ENCODE data around the gene TMEM158. TPM values are rescaled to one million over a fixed set of nuclear protein-coding genes. Genes with fewer than 3 reads are reported as not detected.

TMEM158 gene
- polyA plus RNA-seq, 1 experiment: 1.6 TPM

DNA sequence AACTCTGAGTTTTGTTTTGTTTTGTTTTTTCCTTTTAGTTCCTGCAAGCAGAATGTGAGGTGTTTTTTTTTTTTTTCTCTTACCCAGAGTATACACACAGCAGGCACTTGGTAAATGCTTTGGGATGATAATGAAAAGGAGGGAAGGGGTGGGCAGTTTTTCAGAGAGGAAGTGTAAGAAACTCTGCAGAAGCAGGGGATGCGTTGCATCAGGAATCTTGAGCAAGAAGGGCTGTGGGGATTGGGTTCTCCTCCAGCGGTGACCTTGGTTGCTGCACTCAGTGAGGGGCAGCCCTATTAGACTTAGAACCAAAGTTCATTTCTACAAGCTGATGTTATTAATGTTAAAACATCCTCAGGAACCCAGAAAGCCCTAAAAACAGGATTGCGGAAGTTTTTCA, 32.2 kb upstream of the TMEM158 start:
- Histone ChIP-seq H3K36me3 (ENCODE audit: control insufficient read depth, insufficient read depth, low read length) (no peaks in the 10 kb centered on the region), H3K27me3 (ENCODE audit: control insufficient read depth, insufficient read depth, low read length) (no peaks in the 10 kb centered on the region), H3K4me3 (ENCODE audit: low read depth, low read length) (no peak overlapping the region)
- DNase-seq (ENCODE audit: low read depth): no peak
- POLR2A ChIA-PET: no interaction called here
- CTCF ChIA-PET: interaction anchor here (0.7 to 1.2 kb wide), 2 partner anchors 20 to 33 kb away, joined by 3 to 4 read pairs; no protein-coding TSS in a partner anchor
- TF ChIP-seq CTCF (IDR thresholded peaks at IDR 0.05; ENCODE audit: insufficient read depth, low read depth, low read length): no peak

- POLR2A ChIA-PET: no interaction called here
- Histone ChIP-seq H3K36me3 (ENCODE audit: control insufficient read depth, insufficient read depth, low read length) (no peaks in the 10 kb centered on the region), H3K4me3 (ENCODE audit: low read depth, low read length) (no peak overlapping the region), H3K27me3 (ENCODE audit: control insufficient read depth, insufficient read depth, low read length) (no peaks in the 10 kb centered on the region)
- CTCF ChIA-PET: interaction anchor here (0.7 to 1.1 kb wide), 2 partner anchors 20 to 357 kb away, joined by 3 read pairs; no protein-coding TSS in a partner anchor
- no peak for TF ChIP-seq CTCF (IDR thresholded peaks at IDR 0.05; ENCODE audit: insufficient read depth, low read depth, low read length)
- DNase-seq (ENCODE audit: low read depth): no peak
Measured at GRCh38 chr3:45253316-45253715, 27.2 kb upstream of the TMEM158 start.

- Histone ChIP-seq H3K4me3 (ENCODE audit: low read depth, low read length) (no peak overlapping the region), H3K36me3 (ENCODE audit: control insufficient read depth, insufficient read depth, low read length) (no peaks in the 10 kb centered on the region), H3K27me3 (ENCODE audit: control insufficient read depth, insufficient read depth, low read length) (no peaks in the 10 kb centered on the region)
- DNase-seq (ENCODE audit: low read depth): no peak
- CTCF ChIA-PET: interaction anchor here (0.7 to 1.1 kb wide), 2 partner anchors 21 to 356 kb away, joined by 3 read pairs; no protein-coding TSS in a partner anchor
- POLR2A ChIA-PET: no interaction called here
- no peak for TF ChIP-seq CTCF (IDR thresholded peaks at IDR 0.05; ENCODE audit: insufficient read depth, low read depth, low read length)
Measured at GRCh38 chr3:45252826-45253225, 26.7 kb upstream of the TMEM158 start.

DNA sequence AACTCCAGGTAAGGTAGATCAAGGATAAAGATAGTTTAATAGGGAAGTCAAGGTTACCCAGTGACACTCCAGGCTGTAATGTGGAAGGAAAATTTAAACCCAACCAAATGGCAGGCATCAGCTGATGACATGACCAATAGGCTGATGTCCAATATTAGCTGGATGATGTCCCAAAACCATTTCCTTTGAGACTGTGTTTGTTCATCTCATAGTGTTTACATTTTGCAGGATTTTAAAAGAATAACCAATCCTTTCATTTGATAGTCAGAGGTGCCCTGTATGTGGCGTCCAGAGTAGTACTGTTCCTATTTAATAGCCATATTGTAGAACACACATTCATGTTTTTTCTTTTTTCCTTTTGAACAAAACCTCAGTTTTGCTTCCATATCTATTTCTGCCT, 23.3 kb upstream of the TMEM158 start:
- ChIA-PET CTCF (no interaction called here), POLR2A (no interaction called here)
- no peaks in the 10 kb centered on the region for H3K36me3 ChIP-seq (ENCODE audit: control insufficient read depth, insufficient read depth, low read length)
- H3K4me3 ChIP-seq (ENCODE audit: low read depth, low read length): no peak overlapping the region
- 0 out of 2 replicates have a peak, but pooled peaks cover 2% of the 10 kb centered on the region for H3K27me3 ChIP-seq (ENCODE audit: control insufficient read depth, insufficient read depth, low read length)
- TF ChIP-seq CTCF (IDR thresholded peaks at IDR 0.05; ENCODE audit: insufficient read depth, low read depth, low read length): no peak
- no peak for DNase-seq (ENCODE audit: low read depth)

- DNase-seq (ENCODE audit: low read depth): no peak
- TF ChIP-seq CTCF (IDR thresholded peaks at IDR 0.05; ENCODE audit: insufficient read depth, low read depth, low read length): no peak
- Histone ChIP-seq H3K27me3 (ENCODE audit: control insufficient read depth, insufficient read depth, low read length) (0 out of 2 replicates have a peak, but pooled peaks cover 2% of the 10 kb centered on the region), H3K36me3 (ENCODE audit: control insufficient read depth, insufficient read depth, low read length) (no peaks in the 10 kb centered on the region), H3K4me3 (ENCODE audit: low read depth, low read length) (no peak overlapping the region)
- POLR2A ChIA-PET: no interaction called here
- CTCF ChIA-PET: no interaction called here
Measured at GRCh38 chr3:45246241-45246640, 20.2 kb upstream of the TMEM158 start.
